ENCODE data around the gene OARD1. TPM values are rescaled to one million over a fixed set of nuclear protein-coding genes. Genes with fewer than 3 reads are reported as not detected.
A peak's percentile ranks its signal among the peaks of the same experiment; 100 is the strongest.

Gene OARD1
- total and polyA plus RNA-seq, 4 donors, result 17.1 to 43.2 (median 32.9) TPM

GRCh38 chr6:41065550-41066026, 6.6 kb downstream of the OARD1 start:
- H3K36me3 ChIP-seq (ENCODE audit: control insufficient read depth, insufficient read depth, low read length), result peaks cover 3% of the 10 kb centered on the region
- H3K27ac ChIP-seq (ENCODE audit: low read depth, low read length), result no peak overlapping the region
- no peaks in the 10 kb centered on the region for H3K9me3 ChIP-seq (ENCODE audit: control insufficient read depth, insufficient read depth, low read length)
- no peaks in the 10 kb centered on the region for H3K27me3 ChIP-seq (ENCODE audit: control insufficient read depth, insufficient read depth, low read length)
- DNase-seq (ENCODE audit: low read depth in 4 of 6, low spot score in 6 of 6), result no peak
- no peaks in the 10 kb centered on the region for H3K4me1 ChIP-seq (ENCODE audit: control insufficient read depth, insufficient read depth, low read length)
- H3K4me3 ChIP-seq (ENCODE audit: low read depth, low read length), result no peak overlapping the region
- WGBS (ENCODE audit: insufficient coverage), result no CpG with 5 or more reads among the region's 2 CpGs

GRCh38 chr6:41064841-41065240, 7.3 kb downstream of the OARD1 start:
- Histone ChIP-seq H3K36me3 (ENCODE audit: control insufficient read depth, insufficient read depth, low read length) (peaks cover 3% of the 10 kb centered on the region), H3K4me3 (ENCODE audit: low read depth, low read length) (no peak overlapping the region)
- 92% methylated on average over 4 of the region's 5 CpGs for WGBS (ENCODE audit: insufficient coverage)

GRCh38 chr6:41063884-41064285, 8.3 kb downstream of the OARD1 start:
- H3K36me3 ChIP-seq (ENCODE audit: control insufficient read depth, insufficient read depth, low read length), result peaks cover 3% of the 10 kb centered on the region
- H3K27ac ChIP-seq (ENCODE audit: low read depth, low read length), result no peak overlapping the region
- no CpG with 5 or more reads among the region's 2 CpGs for WGBS (ENCODE audit: insufficient coverage)
- no peak overlapping the region for H3K4me3 ChIP-seq (ENCODE audit: low read depth, low read length)
- H3K9me3 ChIP-seq (ENCODE audit: control insufficient read depth, insufficient read depth, low read length), result no peaks in the 10 kb centered on the region
- peak in 1 of 6 donors; percentile 8 for DNase-seq (ENCODE audit: low read depth in 4 of 6, low spot score in 6 of 6)
- H3K4me1 ChIP-seq (ENCODE audit: control insufficient read depth, insufficient read depth, low read length), result no peaks in the 10 kb centered on the region
- H3K27me3 ChIP-seq (ENCODE audit: control insufficient read depth, insufficient read depth, low read length), result no peaks in the 10 kb centered on the region

More at GRCh38 chr6:41064841-41065240, 7.3 kb downstream of the OARD1 start:
- no peaks in the 10 kb centered on the region for H3K9me3 ChIP-seq (ENCODE audit: control insufficient read depth, insufficient read depth, low read length)
- no peaks in the 10 kb centered on the region for H3K4me1 ChIP-seq (ENCODE audit: control insufficient read depth, insufficient read depth, low read length)
- no peak overlapping the region for H3K27ac ChIP-seq (ENCODE audit: low read depth, low read length)
- no peaks in the 10 kb centered on the region for H3K27me3 ChIP-seq (ENCODE audit: control insufficient read depth, insufficient read depth, low read length)
- no peak for DNase-seq (ENCODE audit: low read depth in 4 of 6, low spot score in 6 of 6)

- no peak overlapping the region for H3K4me3 ChIP-seq (ENCODE audit: low read depth, low read length)
- H3K27me3 ChIP-seq (ENCODE audit: control insufficient read depth, insufficient read depth, low read length), result no peaks in the 10 kb centered on the region
- WGBS (ENCODE audit: insufficient coverage), result 100% methylated on average over 1 of the region's 1 CpG
- H3K36me3 ChIP-seq (ENCODE audit: control insufficient read depth, insufficient read depth, low read length), result peaks cover 3% of the 10 kb centered on the region
- H3K9me3 ChIP-seq (ENCODE audit: control insufficient read depth, insufficient read depth, low read length), result no peaks in the 10 kb centered on the region
- H3K27ac ChIP-seq (ENCODE audit: low read depth, low read length), result no peak overlapping the region
- no peak for DNase-seq (ENCODE audit: low read depth in 4 of 6, low spot score in 6 of 6)
- no peaks in the 10 kb centered on the region for H3K4me1 ChIP-seq (ENCODE audit: control insufficient read depth, insufficient read depth, low read length)
Observed at GRCh38 chr6:41062056-41062455, 10.1 kb downstream of the OARD1 start.

- Histone ChIP-seq H3K4me1 (ENCODE audit: control insufficient read depth, insufficient read depth, low read length) (no peaks in the 10 kb centered on the region), H3K4me3 (ENCODE audit: low read depth, low read length) (no peak overlapping the region), H3K9me3 (ENCODE audit: control insufficient read depth, insufficient read depth, low read length) (no peaks in the 10 kb centered on the region), H3K27ac (ENCODE audit: low read depth, low read length) (no peak overlapping the region), H3K27me3 (ENCODE audit: control insufficient read depth, insufficient read depth, low read length) (no peaks in the 10 kb centered on the region), H3K36me3 (ENCODE audit: control insufficient read depth, insufficient read depth, low read length) (peaks cover 3% of the 10 kb centered on the region)
- no peak for DNase-seq (ENCODE audit: low read depth in 4 of 6, low spot score in 6 of 6)
- WGBS (ENCODE audit: insufficient coverage), result 98% methylated on average over 12 of the region's 13 CpGs
Observed at GRCh38 chr6:41061196-41061726, 10.9 kb downstream of the OARD1 start.

- Histone ChIP-seq H3K27me3 (ENCODE audit: control insufficient read depth, insufficient read depth, low read length) (no peaks in the 10 kb centered on the region), H3K4me3 (ENCODE audit: low read depth, low read length) (no peak overlapping the region), H3K9me3 (ENCODE audit: control insufficient read depth, insufficient read depth, low read length) (no peaks in the 10 kb centered on the region), H3K4me1 (ENCODE audit: control insufficient read depth, insufficient read depth, low read length) (no peaks in the 10 kb centered on the region), H3K36me3 (ENCODE audit: control insufficient read depth, insufficient read depth, low read length) (peaks cover 3% of the 10 kb centered on the region), H3K27ac (ENCODE audit: low read depth, low read length) (no peak overlapping the region)
- DNase-seq (ENCODE audit: low read depth in 4 of 6, low spot score in 6 of 6), result no peak
- no CpG with 5 or more reads among the region's 1 CpG for WGBS (ENCODE audit: insufficient coverage)
Observed at GRCh38 chr6:41059556-41059955, 12.6 kb downstream of the OARD1 start.

GRCh38 chr6:41058783-41059181, 13.4 kb downstream of the OARD1 start:
- 100% methylated on average over 1 of the region's 2 CpGs for WGBS (ENCODE audit: insufficient coverage)
- Histone ChIP-seq H3K27ac (ENCODE audit: low read depth, low read length) (no peak overlapping the region), H3K4me1 (ENCODE audit: control insufficient read depth, insufficient read depth, low read length) (no peaks in the 10 kb centered on the region), H3K4me3 (ENCODE audit: low read depth, low read length) (no peak overlapping the region), H3K27me3 (ENCODE audit: control insufficient read depth, insufficient read depth, low read length) (no peaks in the 10 kb centered on the region), H3K9me3 (ENCODE audit: control insufficient read depth, insufficient read depth, low read length) (no peaks in the 10 kb centered on the region), H3K36me3 (ENCODE audit: control insufficient read depth, insufficient read depth, low read length) (peaks cover 3% of the 10 kb centered on the region)
- no peak for DNase-seq (ENCODE audit: low read depth in 4 of 6, low spot score in 6 of 6)

GRCh38 chr6:41056768-41057490, 15.2 kb downstream of the OARD1 start:
- Histone ChIP-seq H3K27me3 (ENCODE audit: control insufficient read depth, insufficient read depth, low read length) (no peaks in the 10 kb centered on the region), H3K4me1 (ENCODE audit: control insufficient read depth, insufficient read depth, low read length) (no peaks in the 10 kb centered on the region), H3K27ac (ENCODE audit: low read depth, low read length) (no peak overlapping the region), H3K36me3 (ENCODE audit: control insufficient read depth, insufficient read depth, low read length) (peaks cover 3% of the 10 kb centered on the region), H3K4me3 (ENCODE audit: low read depth, low read length) (no peak overlapping the region), H3K9me3 (ENCODE audit: control insufficient read depth, insufficient read depth, low read length) (no peaks in the 10 kb centered on the region)
- WGBS (ENCODE audit: insufficient coverage), result 96% methylated on average over 3 of the region's 6 CpGs
- no peak for DNase-seq (ENCODE audit: low read depth in 4 of 6, low spot score in 6 of 6)

GRCh38 chr6:41055149-41055548, 17.0 kb downstream of the OARD1 start:
- Histone ChIP-seq H3K4me3 (ENCODE audit: low read depth, low read length) (no peak overlapping the region), H3K36me3 (ENCODE audit: control insufficient read depth, insufficient read depth, low read length) (no peaks in the 10 kb centered on the region), H3K27ac (ENCODE audit: low read depth, low read length) (no peak overlapping the region), H3K27me3 (ENCODE audit: control insufficient read depth, insufficient read depth, low read length) (no peaks in the 10 kb centered on the region), H3K9me3 (ENCODE audit: control insufficient read depth, insufficient read depth, low read length) (no peaks in the 10 kb centered on the region), H3K4me1 (ENCODE audit: control insufficient read depth, insufficient read depth, low read length) (no peaks in the 10 kb centered on the region)
- WGBS (ENCODE audit: insufficient coverage), result 83% methylated on average over 3 of the region's 3 CpGs
- DNase-seq (ENCODE audit: low read depth in 4 of 6, low spot score in 6 of 6), result no peak

GRCh38 chr6:41054511-41054910, 17.6 kb downstream of the OARD1 start:
- no peaks in the 10 kb centered on the region for H3K27me3 ChIP-seq (ENCODE audit: control insufficient read depth, insufficient read depth, low read length)
- no peak overlapping the region for H3K4me3 ChIP-seq (ENCODE audit: low read depth, low read length)
- H3K4me1 ChIP-seq (ENCODE audit: control insufficient read depth, insufficient read depth, low read length), result no peaks in the 10 kb centered on the region
- no peaks in the 10 kb centered on the region for H3K36me3 ChIP-seq (ENCODE audit: control insufficient read depth, insufficient read depth, low read length)
- no peaks in the 10 kb centered on the region for H3K9me3 ChIP-seq (ENCODE audit: control insufficient read depth, insufficient read depth, low read length)
- WGBS (ENCODE audit: insufficient coverage), result 100% methylated on average over 1 of the region's 3 CpGs
- DNase-seq (ENCODE audit: low read depth in 4 of 6, low spot score in 6 of 6), result no peak
- H3K27ac ChIP-seq (ENCODE audit: low read depth, low read length), result no peak overlapping the region
